BLaER1 (cell line): ENCODE data around the gene CHN2.

Experiments used
- H3K27ac ChIP-seq: shearing (Covaris generic); formaldehyde crosslinking; 2 replicates; pipeline ENCODE4 v1.8.1; 2022
- H3K27me3 ChIP-seq: shearing (Covaris generic); formaldehyde crosslinking; 2 replicates; pipeline ENCODE4 v1.8.1; 2022
- H3K36me3 ChIP-seq: shearing (Covaris generic); formaldehyde crosslinking; 2 replicates; pipeline ENCODE4 v1.8.1; 2022
- H3K4me1 ChIP-seq: shearing (Covaris generic); formaldehyde crosslinking; 2 replicates; pipeline ENCODE4 v1.8.1; 2022
- H3K4me2 ChIP-seq: shearing (Covaris generic); formaldehyde crosslinking; 2 replicates; pipeline ENCODE4 v1.8.1; 2022
- H3K4me3 ChIP-seq: shearing (Covaris generic); formaldehyde crosslinking; 2 replicates; pipeline ENCODE4 v1.8.1; 2022
- H3K9ac ChIP-seq: shearing (Covaris generic); formaldehyde crosslinking; 2 replicates; pipeline ENCODE4 v1.8.1; 2022
- H3K9me3 ChIP-seq: shearing (Covaris generic); formaldehyde crosslinking; 2 replicates; pipeline ENCODE4 v1.8.1; 2022
- H4K20me1 ChIP-seq: shearing (Covaris generic); formaldehyde crosslinking; 2 replicates; pipeline ENCODE4 v1.8.1; 2022
- Cebpa-rat ChIP-seq: shearing (Covaris generic); IDR thresholded peaks from 2 replicates; pipeline ENCODE4 v1.8.1; 2022

The CHN2 gene

DNA sequence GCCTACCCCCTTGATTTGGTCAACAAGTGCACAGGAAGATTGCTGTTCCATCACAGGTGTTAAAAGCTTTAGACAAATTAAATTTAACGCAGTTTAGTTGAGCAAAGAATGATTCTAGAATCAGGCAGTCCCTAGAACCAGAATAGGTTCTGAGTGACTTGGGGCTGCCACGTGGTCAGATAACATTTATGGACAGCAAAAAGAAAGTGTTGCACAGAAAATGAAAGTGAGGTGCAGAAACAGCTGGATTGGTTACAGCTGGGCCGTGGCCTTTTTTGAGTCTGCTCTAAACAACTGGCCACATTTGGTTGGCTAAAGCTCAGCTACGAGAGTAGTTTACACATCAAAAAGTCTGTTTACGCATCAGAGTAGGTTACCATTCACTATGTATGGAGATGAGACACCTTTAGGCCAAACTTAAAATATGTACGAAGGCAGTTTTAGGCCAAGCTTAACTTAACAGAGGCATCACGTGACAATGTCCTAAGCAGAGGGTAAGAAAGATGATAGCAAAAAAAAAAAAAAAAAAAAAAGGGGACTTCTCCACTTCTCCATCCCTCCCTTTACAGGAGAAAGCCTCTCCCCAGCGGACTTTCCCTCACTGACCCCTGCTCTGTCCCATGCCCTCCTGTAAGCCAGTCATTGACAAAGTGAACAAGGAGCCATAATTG lies 235.8 kb downstream of the CHN2 start:
- H3K27ac ChIP-seq, result no peak overlapping the region
- TF ChIP-seq Cebpa-rat, result no peak
- H3K4me1 ChIP-seq, result peaks cover 7% of the 10 kb centered on the region
- H3K36me3 ChIP-seq, result no peaks in the 10 kb centered on the region
- H3K27me3 ChIP-seq, result no peaks in the 10 kb centered on the region
- H4K20me1 ChIP-seq, result no peaks in the 10 kb centered on the region
- H3K9ac ChIP-seq, result no peak overlapping the region
- H3K4me2 ChIP-seq, result no peak overlapping the region
- no peaks in the 10 kb centered on the region for H3K9me3 ChIP-seq
- H3K4me3 ChIP-seq, result no peak overlapping the region

DNA sequence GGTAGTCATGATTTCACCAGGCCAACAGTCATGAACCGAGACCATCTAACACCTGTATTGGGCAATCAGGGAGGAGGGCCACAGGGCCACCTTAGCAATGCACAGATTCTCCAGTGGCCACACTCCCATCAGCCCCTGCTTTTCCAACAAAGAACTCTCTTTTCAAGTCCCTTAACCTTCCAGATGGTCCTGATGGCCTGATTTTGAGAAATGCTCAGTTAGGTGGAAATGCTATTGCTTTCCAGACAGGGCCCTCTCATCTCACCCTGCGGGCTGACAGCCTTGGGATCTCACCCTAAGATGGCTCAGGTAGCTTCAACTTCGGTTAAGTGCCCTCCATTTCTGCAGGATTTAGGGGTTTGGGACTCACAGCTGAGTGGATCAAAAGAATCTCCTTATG lies 237.1 kb downstream of the CHN2 start:
- no peak overlapping the region for H3K4me2 ChIP-seq
- H4K20me1 ChIP-seq, result no peaks in the 10 kb centered on the region
- H3K27me3 ChIP-seq, result no peaks in the 10 kb centered on the region
- H3K36me3 ChIP-seq, result no peaks in the 10 kb centered on the region
- H3K4me1 ChIP-seq, result peaks cover 7% of the 10 kb centered on the region
- no peaks in the 10 kb centered on the region for H3K9me3 ChIP-seq
- H3K4me3 ChIP-seq, result no peak overlapping the region
- no peak overlapping the region for H3K9ac ChIP-seq
- no peak for TF ChIP-seq Cebpa-rat
- no peak overlapping the region for H3K27ac ChIP-seq

DNA sequence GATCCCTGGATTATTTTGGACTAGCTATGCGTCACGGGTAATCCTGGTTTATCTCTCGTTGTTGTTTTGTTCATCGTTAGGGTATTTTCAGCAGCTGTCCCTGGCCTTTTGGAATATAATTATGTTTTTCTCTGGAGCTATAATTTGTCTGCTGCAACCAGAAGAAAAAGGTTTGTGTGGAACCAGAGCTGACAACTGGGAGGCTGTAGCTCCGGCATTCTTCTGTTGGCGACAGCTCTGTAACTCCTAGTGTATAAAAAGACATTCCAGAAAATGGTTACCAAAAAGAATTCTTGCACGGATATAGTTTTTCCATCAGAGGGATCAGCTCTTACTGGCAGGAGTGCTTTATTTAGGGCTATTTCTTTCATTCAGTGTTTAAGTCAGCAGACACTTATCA lies 238.1 kb downstream of the CHN2 start:
- H3K4me3 ChIP-seq, result no peak overlapping the region
- H3K27ac ChIP-seq, result no peak overlapping the region
- no peaks in the 10 kb centered on the region for H4K20me1 ChIP-seq
- no peak overlapping the region for H3K4me2 ChIP-seq
- no peak overlapping the region for H3K9ac ChIP-seq
- TF ChIP-seq Cebpa-rat, result no peak
- no peaks in the 10 kb centered on the region for H3K9me3 ChIP-seq
- no peaks in the 10 kb centered on the region for H3K27me3 ChIP-seq
- H3K4me1 ChIP-seq, result peaks cover 7% of the 10 kb centered on the region
- no peaks in the 10 kb centered on the region for H3K36me3 ChIP-seq

DNA sequence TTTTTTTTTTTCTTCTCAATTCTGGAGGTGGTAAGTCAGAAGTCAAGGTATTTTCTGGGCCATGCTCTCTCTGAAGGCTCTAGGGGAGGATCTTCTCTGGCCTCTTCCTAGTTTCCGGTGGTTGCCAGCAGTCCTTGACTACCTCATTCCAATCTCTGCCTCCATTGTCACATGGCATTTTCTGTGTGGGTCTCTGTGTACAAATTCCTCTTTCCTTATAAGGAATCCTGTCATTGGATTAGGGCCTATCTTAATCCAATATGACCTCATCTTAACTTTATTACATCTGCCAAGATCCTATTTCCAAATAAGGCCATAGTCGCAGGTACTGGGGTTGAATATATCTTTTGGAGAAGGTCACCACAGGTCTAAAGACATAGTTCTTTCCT lies 239.8 kb downstream of the CHN2 start:
- no peak for TF ChIP-seq Cebpa-rat
- Histone ChIP-seq H3K36me3 (no peaks in the 10 kb centered on the region), H3K9me3 (no peaks in the 10 kb centered on the region), H3K9ac (no peak overlapping the region), H3K4me1 (peaks cover 7% of the 10 kb centered on the region), H3K27ac (no peak overlapping the region), H3K4me3 (no peak overlapping the region), H3K4me2 (no peak overlapping the region), H3K27me3 (no peaks in the 10 kb centered on the region), H4K20me1 (no peaks in the 10 kb centered on the region)

DNA sequence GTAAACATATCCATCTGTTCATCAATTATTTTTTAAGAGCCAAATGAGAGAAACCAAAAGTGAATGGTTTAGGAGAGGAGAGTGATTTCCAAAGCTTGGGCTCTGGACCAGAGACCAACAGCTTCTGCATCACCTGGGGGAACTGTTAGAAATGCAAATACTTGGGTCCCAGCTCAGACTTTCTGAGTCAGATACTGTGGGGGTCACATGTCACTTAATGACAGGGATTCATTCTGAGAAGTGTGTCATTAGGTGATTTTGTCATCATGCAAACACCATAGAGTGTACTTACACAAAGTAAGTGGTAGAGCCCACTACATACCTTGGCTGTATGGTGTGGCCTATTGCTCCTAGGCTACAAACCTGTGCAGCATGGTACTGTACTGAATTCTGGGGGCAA lies 240.6 kb downstream of the CHN2 start:
- no peak overlapping the region for H3K27ac ChIP-seq
- H3K36me3 ChIP-seq, result no peaks in the 10 kb centered on the region
- TF ChIP-seq Cebpa-rat, result no peak
- peaks cover 7% of the 10 kb centered on the region for H3K4me1 ChIP-seq
- H3K9me3 ChIP-seq, result no peaks in the 10 kb centered on the region
- no peak overlapping the region for H3K4me3 ChIP-seq
- no peak overlapping the region for H3K9ac ChIP-seq
- no peaks in the 10 kb centered on the region for H4K20me1 ChIP-seq
- H3K27me3 ChIP-seq, result no peaks in the 10 kb centered on the region
- no peak overlapping the region for H3K4me2 ChIP-seq

DNA sequence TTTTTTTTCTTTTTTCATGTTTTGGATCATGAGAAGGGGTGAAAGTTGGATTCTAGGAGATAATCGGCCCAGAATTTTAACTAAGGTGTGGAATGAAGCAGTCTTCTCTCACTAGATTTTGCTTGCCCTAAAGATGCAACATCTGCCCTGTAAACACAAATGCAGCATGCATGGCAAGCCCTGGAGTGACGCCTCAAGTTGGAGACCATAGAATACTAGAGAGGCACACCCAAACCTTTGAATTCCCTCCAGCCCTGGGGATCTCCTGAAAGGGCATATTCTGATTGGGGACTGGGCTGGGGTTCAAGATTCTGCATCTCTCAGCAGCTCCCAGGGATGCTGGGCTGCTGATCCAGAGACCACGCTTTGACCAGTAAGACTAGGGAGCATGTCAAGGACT lies 241.3 kb downstream of the CHN2 start:
- Histone ChIP-seq H3K9ac (no peak overlapping the region), H3K36me3 (no peaks in the 10 kb centered on the region), H3K4me2 (no peak overlapping the region), H3K27ac (no peak overlapping the region), H3K9me3 (no peaks in the 10 kb centered on the region), H3K27me3 (no peaks in the 10 kb centered on the region), H4K20me1 (no peaks in the 10 kb centered on the region), H3K4me1 (peaks cover 7% of the 10 kb centered on the region), H3K4me3 (no peak overlapping the region)
- TF ChIP-seq Cebpa-rat, result no peak

DNA sequence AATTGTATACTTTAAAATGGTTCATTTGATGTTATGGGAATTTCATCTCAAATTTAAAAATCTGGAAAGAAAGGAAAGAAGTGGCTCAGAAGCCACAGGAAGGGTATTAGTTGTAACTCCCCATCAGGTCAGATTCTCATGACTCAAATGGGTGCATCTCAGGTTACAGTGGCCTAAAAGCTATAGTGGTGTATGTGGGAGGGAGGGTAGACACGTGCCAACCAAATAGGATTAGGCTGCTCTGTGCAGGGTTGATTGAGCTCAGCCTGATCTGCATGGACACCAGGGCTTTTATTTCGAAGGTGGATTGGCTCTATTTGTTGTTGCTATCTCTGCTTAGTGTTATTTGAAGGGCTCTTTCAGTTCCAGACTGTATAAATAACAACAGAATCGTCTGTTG lies 247.6 kb downstream of the CHN2 start:
- Histone ChIP-seq H3K4me2 (no peak overlapping the region), H4K20me1 (no peaks in the 10 kb centered on the region), H3K27me3 (no peaks in the 10 kb centered on the region), H3K27ac (no peak overlapping the region), H3K4me3 (no peak overlapping the region), H3K36me3 (no peaks in the 10 kb centered on the region), H3K4me1 (no peaks in the 10 kb centered on the region), H3K9ac (no peak overlapping the region), H3K9me3 (no peaks in the 10 kb centered on the region)
- TF ChIP-seq Cebpa-rat, result no peak

DNA sequence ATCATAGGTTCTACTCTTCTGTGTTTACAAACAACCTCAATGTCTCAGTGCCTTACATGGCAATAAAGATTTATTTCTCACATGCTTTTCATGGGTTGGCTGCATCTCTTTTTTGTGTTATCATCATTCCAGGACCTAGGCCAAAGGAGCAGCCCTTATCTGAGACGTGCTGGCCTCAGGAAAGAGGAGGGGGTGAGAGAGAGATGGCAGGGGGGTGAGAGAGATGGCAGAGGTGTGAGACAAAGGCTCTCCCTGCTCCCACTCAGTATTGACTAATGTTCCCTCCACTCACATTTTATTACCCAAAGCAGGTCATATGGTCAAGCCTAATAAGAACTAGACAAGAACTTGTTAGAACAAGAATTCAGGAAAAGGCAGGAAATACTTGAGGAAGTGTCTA lies 249.0 kb downstream of the CHN2 start:
- Histone ChIP-seq H3K36me3 (no peaks in the 10 kb centered on the region), H3K4me1 (no peaks in the 10 kb centered on the region), H3K4me3 (no peak overlapping the region), H3K9ac (no peak overlapping the region), H3K4me2 (no peak overlapping the region), H3K27me3 (no peaks in the 10 kb centered on the region), H3K9me3 (no peaks in the 10 kb centered on the region), H3K27ac (no peak overlapping the region), H4K20me1 (no peaks in the 10 kb centered on the region)
- no peak for TF ChIP-seq Cebpa-rat

DNA sequence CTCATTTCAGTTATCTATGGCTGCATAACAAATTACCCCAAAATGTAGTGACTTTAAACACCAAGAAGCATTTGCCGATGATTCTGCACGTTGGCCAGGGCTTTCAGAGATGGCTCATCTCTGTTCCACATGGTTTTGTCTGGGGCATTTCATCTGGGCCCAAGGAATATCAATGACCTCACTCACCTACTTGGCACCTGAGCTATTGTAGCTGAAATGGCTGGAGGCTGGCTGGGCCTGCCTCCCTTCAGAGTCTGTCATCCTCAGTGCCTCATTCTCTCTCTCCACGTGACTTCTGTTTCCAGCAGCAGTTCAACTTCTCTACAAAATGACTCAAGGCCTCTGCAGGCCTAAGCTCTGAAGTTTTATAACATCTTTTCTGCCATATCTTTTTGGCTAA lies 249.7 kb downstream of the CHN2 start:
- H3K4me3 ChIP-seq, result no peak overlapping the region
- no peaks in the 10 kb centered on the region for H3K36me3 ChIP-seq
- H3K27ac ChIP-seq, result no peak overlapping the region
- no peaks in the 10 kb centered on the region for H3K9me3 ChIP-seq
- TF ChIP-seq Cebpa-rat, result no peak
- no peaks in the 10 kb centered on the region for H3K27me3 ChIP-seq
- no peak overlapping the region for H3K9ac ChIP-seq
- peaks cover 1% of the 10 kb centered on the region for H3K4me1 ChIP-seq
- H4K20me1 ChIP-seq, result no peaks in the 10 kb centered on the region
- H3K4me2 ChIP-seq, result no peak overlapping the region

DNA sequence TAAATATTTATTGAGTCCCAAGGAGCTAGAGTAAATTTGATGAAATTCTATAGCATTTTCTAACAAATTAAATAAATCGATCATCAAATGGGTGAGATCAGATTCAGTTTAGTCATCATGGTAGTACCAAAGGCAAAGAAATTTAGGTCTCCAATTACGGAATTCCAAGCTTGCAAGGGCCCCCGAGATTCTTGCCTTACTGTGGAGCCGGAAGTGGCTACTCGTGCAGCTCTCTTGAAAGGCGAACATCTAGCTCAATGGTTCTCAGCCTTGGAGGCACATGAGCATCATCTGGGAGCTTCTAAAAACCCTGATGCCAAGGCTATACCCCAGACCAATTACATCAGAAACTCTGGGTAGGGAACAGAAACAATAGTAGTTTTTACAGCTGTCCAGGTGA lies 251.2 kb downstream of the CHN2 start:
- Histone ChIP-seq H4K20me1 (no peaks in the 10 kb centered on the region), H3K4me3 (no peak overlapping the region), H3K4me1 (peaks cover 12% of the 10 kb centered on the region), H3K4me2 (no peak overlapping the region), H3K27ac (no peak overlapping the region), H3K9ac (no peak overlapping the region), H3K27me3 (no peaks in the 10 kb centered on the region), H3K36me3 (no peaks in the 10 kb centered on the region), H3K9me3 (no peaks in the 10 kb centered on the region)
- no peak for TF ChIP-seq Cebpa-rat

DNA sequence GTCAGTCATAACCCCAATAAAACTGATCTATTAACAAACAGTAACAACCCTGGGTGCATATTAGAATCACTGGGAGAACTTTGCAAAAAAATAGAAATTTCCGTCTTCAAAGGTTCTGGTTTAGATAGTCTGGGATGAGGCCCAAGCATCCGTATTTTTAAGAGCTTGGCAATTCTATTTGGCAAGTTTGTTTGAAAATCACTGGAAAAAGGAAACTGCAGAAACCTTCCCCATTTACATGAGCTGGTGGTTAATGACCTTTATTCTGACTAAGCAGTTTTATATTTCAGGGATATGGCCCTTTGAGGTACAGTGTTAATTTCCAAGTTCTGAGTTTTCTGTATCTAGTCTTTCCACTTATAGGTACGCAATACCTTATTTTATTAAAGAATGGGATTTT lies 253.3 kb downstream of the CHN2 start:
- Histone ChIP-seq H3K27ac (no peak overlapping the region), H3K4me1 (peaks cover 12% of the 10 kb centered on the region), H3K27me3 (no peaks in the 10 kb centered on the region), H3K36me3 (no peaks in the 10 kb centered on the region), H3K4me3 (no peak overlapping the region), H3K4me2 (no peak overlapping the region), H3K9me3 (no peaks in the 10 kb centered on the region), H3K9ac (no peak overlapping the region), H4K20me1 (no peaks in the 10 kb centered on the region)
- TF ChIP-seq Cebpa-rat, result no peak
